MM.1S (cell line): ENCODE measurements around the gene KLHL25.

Experiments
- DNase-seq: peaks from one replicate; pipeline ENCODE4 v3.0.0-alpha.2; 2015
- H2AFZ ChIP-seq: fragments of 300-600 bp; sonication (generic); 2 replicates; pipeline ENCODE4 v1.6.0; 2016; ENCODE audit warnings: antibody characterized with exemption, low read length
- H3F3A ChIP-seq: fragments of 300-600 bp; sonication (generic); 2 replicates; pipeline ENCODE4 v1.6.1; 2016; ENCODE audit warnings: mild to moderate bottlenecking, antibody characterized with exemption, low read length, moderate library complexity, mixed read lengths; ENCODE audit not compliant: insufficient read depth
- H3K27ac ChIP-seq: fragments of 300-600 bp; sonication (generic); 2 replicates; pipeline ENCODE4 v1.5.1; 2016; ENCODE audit warnings: mild to moderate bottlenecking, low read length
- H3K27me3 ChIP-seq: fragments of 300-600 bp; sonication (generic); replicated peaks from 2 replicates; pipeline ENCODE4 v1.6.0; 2016; ENCODE audit warnings: low read length; ENCODE audit not compliant: insufficient read depth
- H3K36me3 ChIP-seq: fragments of 300-600 bp; sonication (generic); replicated peaks from 2 replicates; pipeline ENCODE4 v1.6.1; 2016; ENCODE audit warnings: mild to moderate bottlenecking, low read length, mixed read lengths; ENCODE audit not compliant: insufficient read depth
- H3K4me1 ChIP-seq: fragments of 300-600 bp; sonication (generic); 2 replicates; pipeline ENCODE4 v1.6.1; 2016; ENCODE audit warnings: low read length, mixed read lengths
- H3K4me2 ChIP-seq: fragments of 300-600 bp; sonication (generic); 2 replicates; pipeline ENCODE4 v1.6.0; 2016; ENCODE audit warnings: low read depth, low read length
- H3K4me3 ChIP-seq: fragments of 300-600 bp; sonication (generic); 2 replicates; pipeline ENCODE4 v1.5.1; 2016; ENCODE audit warnings: low read length, mixed read lengths
- H3K79me2 ChIP-seq: fragments of 300-600 bp; sonication (generic); 2 replicates; pipeline ENCODE4 v1.6.1; 2016; ENCODE audit warnings: mixed run types, low read length, mixed read lengths
- H3K9ac ChIP-seq: fragments of 300-600 bp; sonication (generic); 2 replicates; pipeline ENCODE4 v1.6.1; 2016; ENCODE audit warnings: low read length, mixed read lengths
- H3K9me2 ChIP-seq: fragments of 300-600 bp; sonication (generic); replicated peaks from 2 replicates; pipeline ENCODE4 v1.6.1; 2016; ENCODE audit warnings: mild to moderate bottlenecking, low read length, mixed read lengths; ENCODE audit not compliant: insufficient read depth
- H3K9me3 ChIP-seq: fragments of 300-600 bp; sonication (generic); replicated peaks from 2 replicates; pipeline ENCODE4 v1.6.1; 2016; ENCODE audit warnings: mild to moderate bottlenecking, low read length, mixed read lengths; ENCODE audit not compliant: insufficient read depth
- H4K20me1 ChIP-seq: fragments of 300-600 bp; sonication (generic); 2 replicates; pipeline ENCODE4 v1.6.1; 2016; ENCODE audit warnings: mild to moderate bottlenecking, low read length, moderate library complexity, mixed read lengths; ENCODE audit not compliant: insufficient read depth
- CTCF ChIP-seq: fragments of 300-600 bp; sonication (generic); IDR thresholded peaks from 2 replicates; pipeline ENCODE4 v1.5.1; 2016; ENCODE audit warnings: antibody characterized with exemption, low read length, mixed read lengths
- EZH2 ChIP-seq: fragments of 300-600 bp; sonication (generic); optimal IDR thresholded peaks from 2 replicates; pipeline ENCODE3; 2017; ENCODE audit warnings: low read depth, mild to moderate bottlenecking, antibody characterized with exemption, low read length, mixed read lengths
- EZH2phosphoT487 ChIP-seq: fragments of 300-600 bp; sonication (generic); IDR thresholded peaks from 2 replicates; pipeline ENCODE4 v1.6.1; 2018; ENCODE audit warnings: antibody characterized with exemption, low read length

The KLHL25 gene

GRCh38 chr15:85727068-85727467 is 67.7 kb downstream of the KLHL25 start:
- Histone ChIP-seq H3K9me3 (no peaks in the 10 kb centered on the region), H3K9ac (no peak overlapping the region), H3F3A (0 out of 2 replicates have a peak, but pooled peaks cover 4% of the 10 kb centered on the region), H3K27me3 (no peaks in the 10 kb centered on the region), H3K4me1 (no peaks in the 10 kb centered on the region), H4K20me1 (no peaks in the 10 kb centered on the region), H3K9me2 (no peaks in the 10 kb centered on the region), H3K27ac (no peak overlapping the region), H2AFZ (no peak overlapping the region), H3K36me3 (peaks cover 12% of the 10 kb centered on the region), H3K79me2 (no peaks in the 10 kb centered on the region), H3K4me2 (no peak overlapping the region), H3K4me3 (no peak overlapping the region)
- no peak for DNase-seq
- TF ChIP-seq EZH2: no peak
- no peak for TF ChIP-seq EZH2phosphoT487

GRCh38 chr15:85726454-85726853 is 68.3 kb downstream of the KLHL25 start:
- Histone ChIP-seq H3K36me3 (peaks cover 14% of the 10 kb centered on the region), H3F3A (0 out of 2 replicates have a peak, but pooled peaks cover 4% of the 10 kb centered on the region), H2AFZ (no peak overlapping the region)

DNA sequence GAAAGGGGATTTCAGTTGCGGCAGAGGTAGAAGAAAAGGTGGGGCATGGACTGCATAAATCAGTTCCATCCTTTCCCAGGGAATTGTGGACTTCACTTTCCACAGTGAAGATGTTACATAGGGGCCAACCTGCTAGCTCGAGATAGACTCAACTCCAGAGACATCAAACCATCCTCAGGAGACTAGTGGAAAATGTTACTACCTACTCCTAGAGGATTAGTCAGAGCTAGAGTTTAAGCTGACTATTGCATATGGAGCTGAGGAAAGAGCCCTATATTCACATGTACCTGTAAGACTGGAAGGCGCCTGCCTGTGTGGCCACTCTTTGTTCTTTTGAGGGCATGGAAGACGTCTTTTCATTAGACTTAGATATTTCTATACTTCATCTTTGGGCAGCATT is 69.2 kb downstream of the KLHL25 start:
- DNase-seq: no peak
- Histone ChIP-seq H3K4me2 (no peak overlapping the region), H4K20me1 (no peaks in the 10 kb centered on the region), H3K27ac (no peak overlapping the region), H3K9ac (no peak overlapping the region), H3K27me3 (no peaks in the 10 kb centered on the region), H3F3A (0 out of 2 replicates have a peak, but pooled peaks cover 4% of the 10 kb centered on the region), H3K9me3 (no peaks in the 10 kb centered on the region), H3K36me3 (peaks cover 14% of the 10 kb centered on the region), H3K4me3 (no peak overlapping the region), H3K79me2 (no peaks in the 10 kb centered on the region), H3K9me2 (no peaks in the 10 kb centered on the region), H3K4me1 (no peaks in the 10 kb centered on the region), H2AFZ (no peak overlapping the region)
- TF ChIP-seq CTCF (no peak), EZH2phosphoT487 (no peak), EZH2 (no peak)

More at GRCh38 chr15:85726454-85726853, 68.3 kb downstream of the KLHL25 start:
- TF ChIP-seq EZH2 (no peak), EZH2phosphoT487 (no peak), CTCF (no peak)
- H3K9ac ChIP-seq: no peak overlapping the region
- H4K20me1 ChIP-seq: no peaks in the 10 kb centered on the region
- H3K4me3 ChIP-seq: no peak overlapping the region
- H3K4me2 ChIP-seq: no peak overlapping the region
- no peak for DNase-seq
- no peak overlapping the region for H3K27ac ChIP-seq
- H3K9me3 ChIP-seq: no peaks in the 10 kb centered on the region
- H3K9me2 ChIP-seq: no peaks in the 10 kb centered on the region
- H3K4me1 ChIP-seq: no peaks in the 10 kb centered on the region
- H3K27me3 ChIP-seq: no peaks in the 10 kb centered on the region
- no peaks in the 10 kb centered on the region for H3K79me2 ChIP-seq

DNA sequence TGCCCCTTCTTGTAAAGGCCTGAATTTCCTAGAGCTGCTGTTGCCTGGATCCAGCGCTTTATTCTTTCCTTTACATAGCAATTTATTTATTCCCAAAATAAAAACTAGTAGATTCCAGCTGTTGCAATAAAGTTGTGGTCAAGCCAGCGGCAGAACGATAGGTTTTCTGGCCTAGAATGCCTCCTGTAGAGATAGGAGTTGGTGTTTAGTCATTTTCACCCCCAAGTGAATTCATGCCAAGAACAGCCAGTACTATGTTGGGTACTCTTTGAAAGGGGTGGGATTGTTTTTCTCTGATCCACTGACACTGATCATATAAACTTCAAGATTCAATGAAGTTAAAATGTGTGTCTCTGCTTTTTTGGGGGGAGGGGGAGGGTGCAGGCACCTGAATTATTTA is 69.7 kb downstream of the KLHL25 start:
- no peaks in the 10 kb centered on the region for H3K9me3 ChIP-seq
- no peak for DNase-seq
- 0 out of 2 replicates have a peak, but pooled peaks cover 4% of the 10 kb centered on the region for H3F3A ChIP-seq
- H3K4me3 ChIP-seq: no peak overlapping the region
- no peak overlapping the region for H2AFZ ChIP-seq
- peaks cover 14% of the 10 kb centered on the region for H3K36me3 ChIP-seq
- no peaks in the 10 kb centered on the region for H3K27me3 ChIP-seq
- H3K27ac ChIP-seq: no peak overlapping the region
- H4K20me1 ChIP-seq: no peaks in the 10 kb centered on the region
- no peak overlapping the region for H3K4me2 ChIP-seq
- no peaks in the 10 kb centered on the region for H3K4me1 ChIP-seq
- no peak for TF ChIP-seq EZH2
- no peak for TF ChIP-seq CTCF
- no peak for TF ChIP-seq EZH2phosphoT487
- H3K79me2 ChIP-seq: no peaks in the 10 kb centered on the region
- no peak overlapping the region for H3K9ac ChIP-seq
- no peaks in the 10 kb centered on the region for H3K9me2 ChIP-seq
